Inflammatory macrophage treated with lipopolysaccharide for 4 hours (primary cell): ENCODE data around the gene BTBD19.
"Not testable (repeated sequence)": the region's sequence is repeated elsewhere in the genome, so short reads cannot be mapped to it uniquely, and the experiment has no call there.

Experiments
- DNase-seq: peaks from one replicate; pipeline ENCODE4 v3.0.0-alpha.2; 2020

Gene BTBD19, protein sequence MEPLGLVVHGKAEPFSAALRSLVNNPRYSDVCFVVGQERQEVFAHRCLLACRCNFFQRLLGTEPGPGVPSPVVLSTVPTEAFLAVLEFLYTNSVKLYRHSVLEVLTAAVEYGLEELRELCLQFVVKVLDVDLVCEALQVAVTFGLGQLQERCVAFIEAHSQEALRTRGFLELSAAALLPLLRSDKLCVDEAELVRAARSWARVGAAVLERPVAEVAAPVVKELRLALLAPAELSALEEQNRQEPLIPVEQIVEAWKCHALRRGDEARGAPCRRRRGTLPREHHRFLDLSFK

DNA sequence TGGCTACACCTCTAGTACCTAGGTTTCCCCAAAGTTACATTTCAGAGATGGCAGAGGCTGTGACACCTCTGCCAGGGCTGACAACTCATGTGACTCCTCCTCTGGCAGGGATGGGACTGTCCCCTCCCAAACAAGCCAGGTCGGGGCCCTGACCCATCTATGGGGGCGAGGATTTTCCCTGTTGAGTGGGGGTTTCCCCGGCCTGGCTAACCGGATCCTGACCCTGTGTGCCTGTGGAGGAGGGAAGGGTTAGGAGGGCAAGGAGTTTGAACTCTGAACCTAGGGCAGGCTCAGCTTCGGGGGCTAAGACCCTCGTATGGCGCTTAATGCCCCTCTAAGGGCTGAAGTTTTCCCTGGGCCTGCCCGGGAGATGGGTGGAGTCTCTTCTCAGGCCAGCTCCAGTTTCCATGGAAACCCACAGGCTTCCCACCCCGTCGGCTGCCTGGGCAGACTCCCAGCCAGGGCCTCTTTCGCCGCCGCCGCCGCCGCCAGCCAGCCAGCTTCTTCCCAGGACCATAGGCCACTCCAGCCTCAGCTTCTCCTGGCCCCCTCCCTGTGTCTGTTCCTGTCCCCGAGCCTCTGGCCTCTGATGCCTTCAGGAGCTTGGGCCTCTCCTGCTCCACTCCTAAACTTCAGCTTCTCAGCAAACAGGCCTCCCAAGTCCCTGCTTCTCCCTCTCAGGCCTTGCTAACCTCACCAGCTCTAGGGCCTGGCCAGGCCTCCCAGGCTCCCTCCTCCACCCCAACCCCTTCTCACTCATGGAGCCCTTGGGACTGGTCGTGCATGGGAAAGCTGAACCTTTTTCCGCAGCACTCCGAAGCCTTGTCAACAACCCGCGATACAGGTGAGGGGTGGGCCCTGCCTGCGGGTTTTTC lies at the start of gene BTBD19:
Gene BTBD19, plus strand, starts transcription at position 461 of the 875 bp plus-strand sequence. Its CDS starts 298 bp downstream, at position 759.
- peak; percentile 96 for DNase-seq

DNA sequence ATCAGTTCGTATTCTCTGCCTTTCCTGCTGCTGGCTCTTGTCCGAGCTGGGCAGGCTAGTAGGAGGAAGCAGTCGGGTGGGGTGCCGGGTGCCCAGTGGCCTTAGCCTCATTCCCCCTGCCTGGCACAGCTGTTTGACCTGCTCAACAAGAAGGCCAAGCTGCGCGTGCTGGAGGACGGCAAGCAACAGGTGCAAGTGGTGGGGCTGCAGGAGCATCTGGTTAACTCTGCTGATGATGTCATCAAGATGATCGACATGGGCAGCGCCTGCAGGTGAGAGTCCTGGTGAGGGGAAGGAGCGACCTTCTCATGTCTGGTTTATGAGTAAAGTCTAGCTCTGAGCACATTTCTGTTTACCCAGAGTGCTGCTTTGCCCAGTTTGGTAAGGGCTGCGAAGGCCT lies 49.2 kb upstream of the BTBD19 start:
- no peak for DNase-seq

DNA sequence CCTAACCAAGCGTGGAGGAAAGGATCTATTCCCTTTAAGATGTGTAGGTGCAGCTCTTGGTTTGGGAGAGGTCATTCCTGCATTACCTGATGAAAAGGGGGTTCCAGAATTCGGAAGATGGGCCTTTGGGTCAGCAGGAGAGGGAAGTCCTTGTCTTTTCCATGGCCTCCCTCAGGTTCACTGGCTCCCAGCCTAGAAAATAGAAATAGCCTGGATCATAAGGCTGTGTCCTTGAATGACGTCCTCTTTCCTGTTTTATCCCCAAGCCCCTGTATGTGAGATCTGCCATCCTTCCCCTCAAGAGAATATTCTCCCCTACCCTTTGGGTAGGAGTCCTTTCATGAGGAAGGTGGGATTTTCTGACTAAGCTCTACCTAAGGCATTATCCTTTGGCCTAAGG lies 47.4 kb upstream of the BTBD19 start:
- DNase-seq, result no peak

DNA sequence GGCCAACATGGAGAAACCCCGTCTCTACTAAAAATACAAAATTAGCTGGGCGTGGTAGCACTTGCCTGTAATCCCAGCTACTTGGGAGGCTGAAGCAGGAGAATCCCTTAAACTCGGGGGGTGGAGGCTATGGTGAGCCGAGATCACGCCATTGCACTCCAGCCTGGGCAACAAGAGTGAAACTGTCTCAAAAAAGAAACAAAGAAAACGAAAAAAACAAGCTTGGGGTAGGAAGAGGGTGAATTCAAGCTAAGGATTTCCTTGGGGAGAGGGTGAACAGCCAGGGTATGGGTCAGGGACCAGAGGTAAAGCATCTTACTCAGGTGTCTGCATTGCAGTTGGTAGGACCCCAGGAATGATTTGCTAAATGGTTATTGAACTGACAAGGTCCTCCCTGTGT lies 41.9 kb upstream of the BTBD19 start:
- DNase-seq, result not testable (repeated sequence)

DNA sequence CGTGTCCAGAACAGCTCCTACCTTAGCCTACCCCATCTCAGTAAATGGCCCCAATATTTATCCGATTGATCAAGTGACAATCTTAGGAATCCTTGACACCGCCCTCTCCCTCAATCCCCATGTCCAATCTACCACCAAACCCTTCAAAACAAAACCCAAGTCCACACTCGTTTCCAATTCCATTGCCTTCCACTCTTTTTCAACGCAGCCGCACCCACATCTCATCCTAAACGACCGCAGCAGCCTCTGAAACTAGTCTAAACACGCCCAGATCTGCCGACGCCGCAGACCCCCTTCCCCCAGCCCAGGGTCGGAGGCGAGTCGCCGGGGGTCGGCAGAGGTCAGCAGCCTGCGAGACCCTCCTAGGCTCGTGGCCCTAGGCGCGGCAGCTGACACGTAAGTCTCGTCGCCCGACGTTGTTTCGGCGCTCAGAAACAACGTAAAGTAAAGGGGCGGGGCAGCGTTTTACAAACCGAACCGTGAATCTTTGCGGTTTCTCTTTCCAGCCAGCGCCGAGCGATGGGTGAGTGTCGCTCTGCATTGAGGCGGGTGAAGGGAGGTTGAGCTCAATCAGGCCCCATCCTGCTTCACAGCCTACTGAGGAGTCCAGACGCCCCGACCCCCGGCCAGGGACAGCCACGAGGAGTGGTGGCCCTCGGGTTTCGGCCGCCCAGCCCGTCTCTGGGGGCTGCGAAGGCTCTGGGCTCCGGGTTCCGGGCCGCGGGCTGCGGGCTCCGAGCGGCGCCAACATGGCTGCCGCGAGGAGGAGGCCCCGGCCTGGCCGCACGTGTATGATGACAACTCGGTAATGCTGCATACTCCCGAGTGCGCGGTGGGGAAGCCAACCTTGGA lies 33.0 kb upstream of the BTBD19 start, which contains the start of gene RPS8:
Gene RPS8, plus strand, starts transcription at position 463 of the 852 bp plus-strand sequence. Its CDS starts 57 bp downstream, at position 520.
- DNase-seq, result peak; percentile 96

DNA sequence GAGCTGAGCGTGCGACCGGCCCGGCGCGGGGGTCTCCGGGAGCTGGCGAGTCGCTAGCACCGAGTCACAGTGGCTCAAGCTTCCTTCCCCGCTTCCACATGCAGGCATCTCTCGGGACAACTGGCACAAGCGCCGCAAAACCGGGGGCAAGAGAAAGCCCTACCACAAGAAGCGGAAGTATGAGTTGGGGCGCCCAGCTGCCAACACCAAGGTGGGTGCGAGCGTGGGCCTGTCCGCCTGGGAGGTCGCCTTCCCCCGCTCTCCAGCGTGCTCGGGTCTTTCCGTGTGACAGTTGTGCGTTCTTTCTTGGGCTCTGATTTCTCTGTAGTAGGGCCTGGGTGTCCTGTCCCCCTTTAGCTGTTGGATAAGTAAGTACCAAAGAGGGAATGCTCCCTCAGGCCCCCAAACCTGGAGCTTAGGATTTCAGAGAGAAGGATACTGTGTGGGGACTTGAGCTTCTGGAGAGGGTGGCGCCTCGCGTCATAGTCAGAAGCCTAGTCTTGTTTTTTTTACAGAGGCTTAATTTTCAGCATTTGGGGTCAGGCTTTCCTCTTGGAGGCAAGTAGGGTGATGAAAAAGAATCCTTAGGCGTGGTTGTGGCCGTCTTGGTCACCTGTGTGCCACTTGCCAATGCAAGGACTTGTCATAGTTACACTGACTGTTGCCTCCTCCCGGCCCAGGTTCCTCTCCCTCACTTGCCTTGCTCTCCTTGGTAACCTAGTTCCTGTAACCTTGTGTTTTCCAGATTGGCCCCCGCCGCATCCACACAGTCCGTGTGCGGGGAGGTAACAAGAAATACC lies 32.2 kb upstream of the BTBD19 start:
- peak; percentile 21 for DNase-seq

DNA sequence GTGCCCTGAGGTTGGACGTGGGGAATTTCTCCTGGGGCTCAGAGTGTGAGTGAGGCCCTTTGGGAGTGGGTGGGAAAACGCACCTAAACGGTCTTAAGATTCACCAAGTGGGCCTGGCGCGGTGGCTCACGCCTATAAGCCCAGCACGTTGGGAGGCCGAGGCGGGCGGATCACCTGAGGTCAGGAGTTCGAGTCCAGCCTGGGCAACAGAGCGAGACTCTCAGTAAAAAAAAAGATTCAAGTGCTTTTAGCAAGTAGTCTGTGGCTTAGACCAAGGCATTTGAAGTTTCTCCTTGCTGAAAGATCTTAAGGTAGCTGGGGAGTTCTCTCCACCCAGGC lies 31.6 kb upstream of the BTBD19 start:
- no peak for DNase-seq

DNA sequence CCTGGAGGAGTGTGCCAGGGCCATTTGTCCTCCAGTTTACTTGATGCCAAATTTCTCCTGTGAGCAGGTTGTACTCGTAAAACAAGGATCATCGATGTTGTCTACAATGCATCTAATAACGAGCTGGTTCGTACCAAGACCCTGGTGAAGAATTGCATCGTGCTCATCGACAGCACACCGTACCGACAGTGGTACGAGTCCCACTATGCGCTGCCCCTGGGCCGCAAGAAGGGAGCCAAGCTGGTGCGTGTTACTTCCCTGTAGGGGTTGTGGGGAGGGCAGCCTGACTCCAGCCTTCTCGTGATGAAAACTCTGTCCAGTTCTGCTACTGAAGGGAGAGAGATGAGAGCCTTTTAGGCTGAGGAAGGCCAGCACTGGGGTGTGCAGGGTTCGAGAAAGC lies 30.8 kb upstream of the BTBD19 start:
- no peak for DNase-seq

DNA sequence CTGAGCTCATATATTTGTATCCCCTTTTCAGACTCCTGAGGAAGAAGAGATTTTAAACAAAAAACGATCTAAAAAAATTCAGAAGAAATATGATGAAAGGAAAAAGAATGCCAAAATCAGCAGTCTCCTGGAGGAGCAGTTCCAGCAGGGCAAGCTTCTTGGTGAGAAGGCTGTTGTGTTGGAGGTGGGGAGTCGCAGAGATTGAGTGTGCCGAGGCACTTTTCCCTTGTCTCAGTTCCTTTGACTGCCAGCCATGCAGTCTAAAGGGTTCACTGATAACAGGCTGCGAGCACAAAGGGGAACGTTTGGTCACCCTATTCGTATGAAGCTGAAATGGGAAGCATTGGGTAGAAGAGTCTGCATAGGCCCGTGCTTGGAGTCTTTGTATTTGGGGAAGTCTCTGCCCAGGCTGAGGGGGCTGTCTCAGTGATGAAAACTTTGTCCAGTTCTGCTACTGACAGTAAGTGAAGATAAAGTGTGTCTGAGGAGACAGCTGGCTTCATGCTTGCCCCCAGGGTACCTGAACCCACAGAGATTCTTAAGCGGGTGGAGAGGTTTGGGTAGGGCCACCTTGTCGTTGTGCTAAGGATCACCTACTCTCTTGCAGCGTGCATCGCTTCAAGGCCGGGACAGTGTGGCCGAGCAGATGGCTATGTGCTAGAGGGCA lies 30.2 kb upstream of the BTBD19 start:
- DNase-seq, result peak; percentile 46

DNA sequence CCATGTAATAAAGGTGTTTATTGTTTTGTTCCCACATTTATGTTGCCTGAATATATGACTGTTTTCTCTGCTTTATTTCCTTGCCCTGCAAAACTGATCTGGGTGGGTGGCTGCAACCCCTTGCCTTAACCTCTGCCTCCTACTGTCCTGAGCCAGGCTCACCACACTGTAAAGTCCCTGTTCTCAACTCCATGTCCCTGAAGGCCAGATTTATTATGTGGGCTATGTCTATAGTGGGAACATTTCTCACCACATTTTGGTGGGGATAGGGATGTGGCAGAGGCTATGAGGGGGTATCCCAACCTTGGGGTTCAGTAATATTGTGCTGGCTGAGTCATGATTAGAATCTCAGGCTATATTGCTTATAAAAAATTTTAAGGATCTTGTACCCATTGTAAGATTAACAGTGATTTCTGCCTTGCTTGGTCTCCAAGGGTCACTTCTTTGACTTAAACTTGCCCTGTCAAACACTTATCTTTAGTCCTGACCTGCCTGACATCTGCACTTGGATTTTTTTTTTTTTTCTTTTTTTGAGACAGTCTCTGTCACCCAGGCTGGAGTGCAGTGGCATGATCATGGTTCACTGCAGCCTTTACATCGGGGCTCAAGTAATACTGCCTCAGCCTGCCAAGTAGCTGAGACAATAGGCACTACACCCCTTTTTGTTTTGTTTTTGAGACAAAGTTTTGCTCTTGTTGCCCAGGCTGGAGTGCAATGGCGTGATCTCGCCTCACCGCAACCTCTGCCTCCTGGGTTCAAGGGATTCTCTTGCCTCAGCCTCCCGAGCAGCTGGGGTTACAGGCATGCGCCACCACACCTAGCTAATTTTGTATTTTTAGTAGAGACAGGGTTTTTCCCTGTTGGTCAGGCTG lies 29.4 kb upstream of the BTBD19 start:
- DNase-seq, result no peak

DNA sequence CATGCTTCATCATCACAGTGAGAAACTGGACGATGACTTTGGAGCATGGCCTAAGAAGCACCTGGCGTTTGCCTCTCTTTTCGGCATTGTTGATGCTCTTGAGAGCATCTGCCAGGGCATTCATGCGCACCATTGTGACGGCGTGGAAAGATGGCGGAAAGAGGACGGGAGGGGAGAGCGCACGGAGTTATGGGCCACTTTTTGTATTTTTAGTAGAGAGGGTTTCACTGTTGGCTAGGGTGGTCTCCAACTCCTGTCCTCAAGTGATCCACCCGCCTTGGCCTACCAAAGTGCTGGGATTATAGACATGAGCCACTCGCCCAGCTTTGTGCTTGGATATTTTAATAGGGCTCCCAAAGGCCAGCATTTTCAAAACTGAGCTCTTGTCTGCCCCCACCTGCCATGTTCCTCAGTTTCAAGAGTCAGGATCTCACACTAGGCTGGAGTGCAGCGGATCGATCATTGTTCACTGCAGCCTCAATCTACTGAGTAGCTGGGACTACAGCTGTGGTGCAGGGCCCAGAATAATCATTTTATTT lies 27.7 kb upstream of the BTBD19 start:
- DNase-seq, result no peak

DNA sequence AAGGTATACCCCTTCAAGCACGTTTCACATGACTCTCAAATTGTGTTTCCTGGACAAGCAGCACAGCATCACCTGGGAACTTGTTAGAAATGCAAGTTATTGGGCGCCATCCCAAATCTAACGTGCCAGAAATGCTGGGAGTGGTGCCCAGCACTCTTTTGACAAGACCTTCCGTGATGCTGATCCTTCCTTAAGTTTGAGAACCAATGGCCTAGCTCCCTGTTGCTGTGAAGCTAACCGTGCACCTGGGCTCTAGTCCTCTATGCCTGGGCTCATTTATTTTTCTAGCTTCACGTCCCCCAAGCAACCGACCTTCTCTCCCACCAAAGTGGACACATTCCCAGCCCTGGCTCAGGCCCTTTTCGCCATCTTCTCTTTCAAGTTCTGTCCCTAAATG lies 24.6 kb upstream of the BTBD19 start:
- no peak for DNase-seq

DNA sequence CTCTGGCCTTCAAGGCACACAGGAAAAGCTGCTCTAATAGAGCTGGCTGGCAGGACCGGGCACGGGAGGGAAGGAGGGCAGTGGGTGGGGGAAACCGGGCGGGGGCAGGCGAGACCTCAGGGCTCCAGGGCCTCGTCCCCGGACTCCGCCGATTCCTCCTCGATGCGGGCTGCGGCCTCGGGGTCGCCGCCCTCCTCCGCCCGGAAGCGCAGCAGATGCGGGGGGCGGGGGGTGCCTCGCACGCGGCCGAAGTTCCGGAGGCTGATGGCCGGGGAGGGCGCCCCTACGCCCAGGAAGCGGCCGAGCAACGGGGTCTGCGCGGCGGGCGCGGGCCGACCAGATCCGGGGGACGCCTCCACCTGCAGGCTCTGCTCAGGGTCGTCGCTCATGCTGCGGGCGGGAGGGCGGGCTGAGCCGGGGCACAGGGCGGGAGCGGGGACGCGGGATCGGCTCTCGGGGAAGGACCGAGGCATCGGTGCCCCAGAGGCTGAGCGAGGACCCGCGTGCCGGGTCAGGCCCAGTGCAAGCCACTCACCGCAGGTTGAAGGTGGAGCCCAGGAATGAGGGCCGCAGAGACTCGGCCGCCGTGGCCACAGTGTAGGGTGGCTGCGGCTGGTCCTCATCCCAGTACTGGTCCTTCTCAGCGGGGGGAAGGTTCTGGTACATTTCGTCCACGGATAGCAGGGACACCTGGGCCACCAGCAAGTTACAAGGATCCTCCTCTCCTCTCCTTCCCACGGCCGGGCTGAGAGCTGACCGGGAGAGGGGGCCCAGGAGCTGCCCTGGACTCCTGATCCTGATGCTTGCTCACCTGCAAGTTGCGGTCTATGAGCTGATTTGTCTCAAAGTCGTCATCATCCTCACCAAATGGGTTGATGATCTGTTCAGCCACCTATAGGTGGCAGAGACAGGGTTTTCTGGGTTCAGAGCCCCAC lies 24.0 kb upstream of the BTBD19 start:
- no peak for DNase-seq

DNA sequence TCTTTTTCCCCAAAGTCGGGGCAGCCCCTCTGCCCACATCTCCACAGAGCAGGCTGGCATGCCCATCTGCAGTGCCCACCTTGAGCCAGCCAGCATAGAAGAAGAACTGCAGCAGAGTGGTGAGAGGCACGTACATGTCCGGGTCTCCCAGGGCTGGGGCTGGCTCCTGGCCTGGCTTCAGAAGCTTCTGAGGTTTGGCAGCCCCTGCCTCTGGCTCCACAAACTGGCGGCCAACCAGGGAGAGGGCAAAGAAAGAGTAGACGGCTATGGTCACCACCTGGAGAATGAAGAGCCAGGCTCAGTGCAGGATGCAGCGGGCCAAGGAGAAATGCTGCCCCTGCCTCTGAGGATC lies 23.3 kb upstream of the BTBD19 start:
- no peak for DNase-seq

DNA sequence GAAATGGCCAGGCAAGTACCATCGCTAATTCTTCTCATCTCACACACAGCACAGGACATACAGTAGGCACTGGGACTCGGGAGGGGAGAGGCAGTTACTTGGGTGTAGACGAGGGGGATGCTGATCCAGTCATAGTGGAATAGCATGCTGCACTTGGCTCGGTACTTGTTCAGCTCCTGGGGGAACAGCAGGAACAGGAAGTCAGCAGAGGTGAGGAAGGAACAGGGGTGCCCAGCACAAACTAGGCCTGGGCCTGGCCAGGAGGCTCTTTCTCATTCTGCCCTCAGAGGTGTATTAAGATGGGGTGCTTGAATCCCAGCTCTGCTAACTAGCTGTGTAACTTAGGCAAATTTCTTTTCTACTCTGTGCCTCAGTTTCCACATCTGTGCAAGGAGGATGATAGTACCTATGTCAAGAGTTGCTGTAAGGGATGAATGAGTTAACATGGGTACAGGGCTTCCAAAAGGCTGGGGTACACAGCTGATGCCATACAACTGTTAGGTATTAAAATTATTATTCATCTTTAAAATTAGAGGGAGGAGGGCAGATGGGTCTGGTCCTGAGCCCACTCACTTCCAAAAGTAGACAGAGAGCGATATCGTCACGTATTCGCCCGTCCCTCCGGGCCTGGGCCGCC lies 22.7 kb upstream of the BTBD19 start:
- DNase-seq, result no peak

DNA sequence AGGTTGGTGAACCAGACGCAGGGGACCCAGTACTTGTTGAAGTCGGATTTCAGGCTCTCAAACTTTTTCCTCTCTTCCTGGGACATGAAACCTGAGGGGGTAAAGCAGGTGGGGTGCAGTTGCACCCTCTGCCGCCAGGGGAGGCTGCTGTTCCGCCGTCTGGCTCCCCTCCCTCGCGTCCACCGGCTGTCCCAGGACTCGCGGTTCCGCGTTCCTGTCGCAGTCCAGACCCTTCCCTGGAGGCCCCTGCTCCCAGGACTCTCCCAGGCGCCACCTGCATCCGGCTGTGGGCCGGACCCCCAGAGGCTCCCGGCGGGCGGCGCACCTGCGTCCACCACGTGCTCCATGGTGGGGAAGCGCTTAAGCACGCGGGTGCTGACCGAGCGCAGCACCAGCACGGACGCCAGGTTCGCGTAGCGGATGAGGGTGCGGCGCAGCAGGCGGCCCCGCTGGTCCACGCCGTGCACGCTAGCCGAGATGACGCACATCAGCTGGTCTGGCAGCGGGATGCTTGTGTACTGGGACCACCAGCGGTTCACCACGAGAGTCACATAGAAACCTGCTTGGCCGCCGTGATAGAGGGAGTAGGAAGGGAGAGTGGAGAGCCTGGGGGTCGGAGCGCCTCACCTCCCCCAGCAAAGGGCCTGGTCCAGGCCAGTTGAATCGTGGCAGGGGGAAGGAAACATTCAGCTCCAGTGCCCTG lies 22.0 kb upstream of the BTBD19 start:
- DNase-seq, result peak; percentile 38

DNA sequence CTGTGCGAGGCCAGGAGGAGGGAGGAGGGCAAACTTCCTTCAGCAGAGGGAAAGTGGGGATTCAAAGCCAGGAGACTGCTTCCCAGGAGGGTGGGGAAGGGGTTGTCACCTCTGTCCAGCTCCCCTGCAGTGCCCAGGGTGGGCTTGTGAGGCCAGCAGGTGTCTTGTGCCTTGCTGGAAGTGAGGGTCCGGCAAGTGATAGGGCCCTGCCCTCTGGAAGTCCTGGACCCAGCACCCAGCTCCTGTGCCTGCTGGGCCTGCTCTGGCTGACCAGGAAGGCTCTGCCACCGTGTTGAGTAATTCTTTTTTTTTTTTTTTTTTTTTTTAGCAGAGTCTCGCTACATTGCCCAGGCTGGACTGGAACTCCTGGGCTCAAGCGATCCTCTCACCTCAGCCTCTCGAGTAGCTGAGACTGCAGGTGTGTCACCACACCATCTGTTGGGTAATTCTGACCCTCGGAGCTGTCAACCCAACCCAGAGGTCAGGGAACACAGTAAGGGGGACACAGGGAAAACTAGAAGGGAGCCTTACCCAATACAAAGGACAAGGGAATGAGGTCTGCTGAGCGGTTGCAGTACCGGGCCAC lies 21.4 kb upstream of the BTBD19 start:
- DNase-seq, result no peak

DNA sequence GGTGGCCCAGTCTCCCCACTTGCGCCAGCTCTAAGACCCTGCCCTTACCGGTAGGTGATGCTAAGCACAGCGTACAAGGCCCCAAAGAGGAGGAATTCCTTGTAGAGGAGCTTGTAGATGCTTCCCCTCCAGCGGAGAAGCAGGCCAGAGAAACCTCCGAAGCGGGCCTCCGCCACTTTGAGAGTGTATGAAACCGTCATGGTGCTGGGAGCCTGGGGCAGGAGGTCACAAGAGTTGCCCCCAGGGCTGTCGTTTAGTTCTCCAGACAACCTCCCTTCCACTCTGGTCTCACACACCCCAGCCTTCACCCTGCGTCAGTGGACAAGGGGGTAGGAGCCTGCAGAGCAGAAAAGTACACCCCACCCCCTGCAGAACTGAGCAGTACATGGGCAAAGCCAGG lies 20.8 kb upstream of the BTBD19 start:
- DNase-seq, result no peak
